LHCN-M2 (cell line): Measurements from ENCODE around the gene CEP78. TPM values are rescaled to one million over a fixed set of nuclear protein-coding genes. Genes with fewer than 3 reads are reported as not detected.

ENCODE experiments used
- DNase-seq: peaks from one replicate; pipeline ENCODE4 v3.0.0-alpha.2; 2012; ENCODE audit warnings: low read depth
- total RNA-seq: library from RNA; depleted of rRNA; stranded (reverse); fragments of >200 nt; gene quantifications from 2 replicates; pipeline ENCODE4 v1.2.3, GENCODE V29; 2014

CEP78 gene
- total RNA-seq, 1 experiment from 2014 or later, result 34.2 TPM

DNA sequence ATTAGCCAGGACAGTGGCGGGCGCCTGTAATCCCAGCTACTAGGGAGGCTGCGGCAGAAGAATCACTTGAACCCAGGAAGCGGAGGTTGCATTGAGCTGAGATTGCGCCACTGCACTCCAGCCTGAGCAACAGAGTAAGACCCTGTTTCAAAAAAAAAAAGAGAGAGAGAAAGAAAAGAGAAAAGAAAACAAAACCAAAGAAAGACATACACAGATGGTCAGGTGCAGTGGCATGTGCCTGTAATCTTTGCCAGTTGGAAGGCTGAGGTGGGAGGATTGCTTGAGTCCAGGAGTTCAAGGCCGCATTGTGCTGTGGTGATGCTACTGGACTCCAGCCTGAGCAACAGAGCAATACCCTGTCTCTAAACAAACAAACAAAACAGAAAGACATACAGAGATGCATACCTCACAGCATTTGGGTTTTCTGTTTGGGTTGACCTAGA lies 51.1 kb downstream of the CEP78 start:
- DNase-seq, result no peak

DNA sequence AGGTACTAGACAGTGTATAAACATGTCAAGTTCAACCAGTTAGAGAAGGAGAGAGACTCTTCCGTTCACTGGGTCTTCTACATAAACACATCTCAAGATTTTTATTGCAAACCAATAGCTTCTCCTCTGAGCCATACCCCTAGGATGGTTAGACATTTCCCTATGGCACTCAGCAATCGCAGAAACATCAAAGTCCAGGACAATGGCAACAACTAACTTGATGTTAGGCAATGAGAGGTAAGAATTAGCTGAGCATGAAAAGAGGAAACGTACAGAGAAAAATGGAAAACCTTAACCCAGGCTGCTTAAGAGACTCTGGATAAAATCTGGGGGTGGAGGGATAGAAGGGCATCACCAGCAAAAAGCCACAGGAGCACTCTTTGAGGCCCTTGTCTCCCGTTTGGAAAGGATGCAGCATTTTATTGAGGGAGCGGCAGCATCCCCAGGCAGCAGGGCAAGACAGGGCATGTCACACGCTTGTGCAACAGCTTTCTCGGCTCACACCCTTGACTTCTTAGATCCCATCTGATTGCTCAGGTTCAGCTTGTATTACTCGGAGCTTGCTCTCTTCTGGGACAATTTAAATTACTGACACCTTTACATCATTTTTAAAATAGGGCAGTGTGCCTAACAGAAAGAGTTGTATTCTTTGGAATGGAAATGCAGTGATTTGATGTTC lies 52.5 kb downstream of the CEP78 start:
- DNase-seq, result no peak

DNA sequence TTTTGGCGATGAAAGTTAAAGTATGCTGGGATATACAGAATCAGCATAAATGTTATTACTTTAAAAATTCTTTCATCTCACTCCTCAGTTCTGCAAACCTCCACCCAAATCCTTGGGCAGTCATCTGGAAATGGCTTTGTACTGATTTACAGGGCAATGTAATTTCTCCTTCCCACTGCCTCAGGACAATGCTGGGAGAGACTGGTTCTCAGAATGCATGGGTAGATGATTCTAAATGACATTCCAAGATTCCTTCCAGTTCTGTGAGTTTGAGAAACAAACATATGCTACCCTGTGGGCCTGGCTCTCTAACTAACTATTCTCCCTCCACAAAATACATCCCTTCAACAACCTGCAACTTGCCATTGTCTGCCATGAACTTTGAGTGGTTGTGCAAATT lies 53.6 kb downstream of the CEP78 start:
- no peak for DNase-seq

GRCh38 chr9:78291240-78291925 lies 55.5 kb downstream of the CEP78 start:
- DNase-seq, result no peak

DNA sequence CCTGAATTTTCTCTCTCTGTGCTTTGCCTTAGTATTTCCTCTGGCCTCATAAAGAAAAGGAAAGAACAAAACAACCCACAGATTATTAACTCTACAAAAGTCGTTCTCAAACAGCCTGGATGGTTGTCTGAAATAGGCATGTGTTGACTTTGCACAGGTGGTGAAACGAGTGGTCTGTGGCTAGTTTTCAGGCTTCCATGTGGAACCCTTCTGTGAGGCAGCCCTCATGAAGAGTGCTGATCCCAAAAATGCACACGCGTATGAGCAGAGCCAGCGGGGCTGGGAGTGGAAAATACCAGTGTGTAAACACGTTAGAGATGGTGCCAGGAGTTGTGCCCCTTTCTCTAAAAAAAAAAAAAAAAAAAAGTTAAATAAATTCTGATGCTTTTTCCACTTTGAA lies 56.2 kb downstream of the CEP78 start:
- DNase-seq, result no peak

DNA sequence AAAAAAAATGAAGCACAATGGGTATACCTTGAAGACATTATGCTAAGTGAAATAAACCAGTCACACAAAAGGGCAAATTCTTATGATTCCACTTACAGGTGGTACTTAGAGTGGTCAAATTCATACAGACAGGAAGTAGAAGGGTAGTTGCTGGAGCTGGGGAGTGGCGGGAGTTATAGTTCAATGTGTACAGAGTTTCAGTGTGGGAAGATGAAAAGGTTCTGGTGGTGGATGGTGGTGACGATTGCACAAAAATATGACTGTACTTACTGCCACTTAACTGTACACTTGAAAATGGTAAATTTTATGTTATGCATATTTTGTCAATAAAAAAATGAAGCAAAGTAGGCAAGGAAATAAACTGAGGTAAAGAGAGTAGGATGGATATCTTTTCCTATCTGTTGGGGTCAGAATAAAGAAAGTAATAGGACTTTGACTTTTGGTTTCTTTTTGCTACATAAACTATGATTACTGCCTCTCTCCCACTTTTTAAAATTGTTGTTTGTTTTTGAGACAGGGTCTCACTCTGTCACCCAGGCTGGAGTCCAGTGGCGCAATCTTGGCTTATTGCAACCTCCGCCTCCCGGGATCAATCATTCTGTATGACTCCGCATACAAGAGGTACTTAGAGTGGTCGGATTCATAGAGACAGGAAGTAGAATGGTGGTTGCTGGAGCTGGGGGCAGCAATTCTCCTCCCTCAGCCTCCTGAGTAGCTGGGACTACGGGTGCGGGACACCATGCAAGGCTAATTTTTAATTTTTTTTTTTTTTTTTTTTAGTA lies 57.0 kb downstream of the CEP78 start:
- no peak for DNase-seq

DNA sequence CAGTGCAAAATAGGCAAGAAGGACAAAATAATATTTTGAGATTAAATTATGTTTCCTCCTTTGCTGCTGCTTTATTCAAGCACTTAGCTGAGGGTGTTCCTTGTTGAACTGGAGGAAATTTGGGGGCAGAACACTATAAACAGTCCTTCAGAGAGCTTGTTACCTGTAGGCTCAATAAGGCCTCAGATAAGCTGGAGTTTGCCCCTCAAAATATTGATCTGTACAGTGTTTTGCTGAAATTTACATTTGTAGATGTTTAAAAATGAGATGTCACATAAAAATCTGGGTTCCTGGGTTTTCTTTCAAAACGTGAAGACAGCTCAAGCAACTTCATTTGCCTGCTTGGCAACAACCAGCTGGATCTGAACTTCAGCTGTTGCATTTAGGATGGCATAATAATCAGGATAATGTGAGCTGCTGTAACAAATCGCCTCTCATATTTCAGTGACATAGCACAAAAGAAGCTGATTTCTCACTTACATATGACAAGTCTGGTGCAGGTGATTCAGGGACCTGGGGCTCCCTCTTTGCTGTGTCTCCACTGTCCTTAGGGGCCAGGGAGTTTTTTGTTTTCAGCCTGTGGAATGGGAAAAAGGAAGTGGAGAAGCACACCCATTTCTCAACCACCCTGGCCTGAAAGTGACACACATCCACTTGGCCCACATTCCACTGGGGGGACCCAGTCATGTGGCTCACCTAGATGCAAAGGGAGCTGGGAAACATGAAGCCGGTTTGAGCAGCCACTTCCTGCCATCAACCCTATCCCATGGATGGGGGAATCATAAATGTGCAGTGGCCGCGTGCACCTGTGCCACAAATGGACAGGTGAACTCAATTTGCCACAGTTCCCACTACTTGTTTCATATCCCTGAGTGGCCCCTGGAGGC lies 58.7 kb downstream of the CEP78 start:
- no peak for DNase-seq

GRCh38 chr9:78295177-78295575 lies 59.3 kb downstream of the CEP78 start:
- no peak for DNase-seq

DNA sequence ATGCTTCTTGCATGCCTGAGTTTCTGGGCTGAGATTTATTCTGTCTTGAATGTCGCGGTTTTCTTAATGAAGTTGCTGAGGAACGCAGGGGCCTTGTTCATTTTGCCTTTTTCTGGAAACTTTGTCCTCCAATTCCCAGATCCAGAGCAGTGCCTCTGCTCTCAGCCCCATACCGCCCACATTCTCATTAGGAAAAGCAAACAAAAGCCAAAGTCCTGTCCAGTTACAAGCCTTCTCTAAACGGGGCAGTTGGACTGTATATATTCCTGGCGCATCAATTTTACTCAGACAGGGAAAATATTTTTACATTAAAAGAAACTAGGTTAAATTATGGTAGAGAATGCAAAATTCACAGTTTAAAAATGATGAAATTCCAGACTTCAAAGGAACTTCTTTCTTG lies 59.9 kb downstream of the CEP78 start:
- DNase-seq, result no peak

DNA sequence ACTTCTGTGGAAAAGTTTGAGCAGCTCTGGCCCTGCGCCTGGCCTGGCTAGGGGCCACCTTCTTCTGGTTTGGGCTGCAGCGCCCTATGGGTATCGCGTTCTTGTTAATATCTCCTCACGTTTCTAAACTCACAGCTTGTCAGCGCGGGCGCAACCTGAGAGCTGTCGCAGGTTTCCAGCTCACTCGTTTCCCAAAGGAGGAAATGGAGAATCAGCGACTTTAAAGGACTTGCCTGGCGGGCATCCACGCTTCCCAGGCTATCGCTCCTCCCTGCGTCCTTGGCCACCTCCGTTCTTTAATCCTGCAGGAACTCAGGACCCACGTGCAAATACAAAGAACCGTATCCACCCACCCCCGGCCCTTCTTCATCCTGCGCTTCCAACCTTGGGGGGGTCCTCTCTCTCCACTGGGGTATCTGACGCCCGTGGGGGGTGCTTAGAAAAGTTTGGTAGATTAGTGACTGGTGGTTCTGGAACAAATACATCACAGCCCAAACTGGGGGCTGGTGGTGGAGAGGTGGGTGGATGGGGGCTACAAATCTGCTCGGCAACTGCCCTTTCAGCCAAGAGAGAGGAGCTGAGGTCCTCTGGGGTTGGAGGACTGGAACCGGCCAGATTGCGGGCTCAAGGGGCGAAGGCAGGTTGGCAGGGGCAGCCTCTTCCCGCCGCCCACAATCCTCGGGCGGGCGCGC lies 60.5 kb downstream of the CEP78 start:
- DNase-seq, result no peak

- DNase-seq, result peak; percentile 92
Observed at GRCh38 chr9:78296893-78297671, 61.2 kb downstream of the CEP78 start, which contains the start of gene PSAT1. PSAT1 (plus strand) TSS chr9:78297125; CDS start chr9:78297211, 86 bp downstream.

DNA sequence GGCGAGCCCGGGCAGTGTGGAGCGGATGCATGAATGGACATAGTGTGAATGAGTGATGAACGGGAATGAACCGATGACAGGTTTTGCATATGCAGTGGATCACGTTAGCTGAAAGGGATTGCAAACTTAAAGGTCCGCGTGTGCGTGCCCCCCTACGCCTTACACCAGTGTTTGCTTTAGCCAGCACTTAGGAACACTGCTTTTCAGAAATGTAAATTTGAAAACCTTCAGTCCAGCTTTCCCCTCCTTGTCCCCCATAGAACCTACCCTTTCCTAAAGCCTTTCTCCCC lies 61.7 kb downstream of the CEP78 start:
- DNase-seq, result no peak

GRCh38 chr9:78298046-78298765 lies 62.3 kb downstream of the CEP78 start:
- DNase-seq, result no peak

DNA sequence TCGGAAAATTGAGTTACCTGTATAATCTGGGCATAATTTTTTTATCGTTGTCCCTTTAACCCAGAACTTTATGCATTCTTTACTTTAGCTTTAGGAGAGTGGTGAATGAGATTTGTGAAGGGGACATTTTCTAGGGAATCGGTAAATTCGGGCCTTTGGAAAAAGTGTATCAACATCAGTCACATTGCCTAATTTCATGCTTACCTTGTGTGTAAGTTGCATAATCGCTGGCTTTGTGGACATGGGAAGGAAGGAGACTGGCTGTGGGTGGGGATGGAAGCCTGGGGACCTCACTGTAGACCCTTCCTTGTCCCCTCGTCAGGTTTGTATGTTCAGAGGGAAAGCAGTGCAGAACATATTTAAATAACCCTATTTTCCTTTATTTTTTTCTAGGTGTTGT lies 64.3 kb downstream of the CEP78 start:
- DNase-seq, result no peak

DNA sequence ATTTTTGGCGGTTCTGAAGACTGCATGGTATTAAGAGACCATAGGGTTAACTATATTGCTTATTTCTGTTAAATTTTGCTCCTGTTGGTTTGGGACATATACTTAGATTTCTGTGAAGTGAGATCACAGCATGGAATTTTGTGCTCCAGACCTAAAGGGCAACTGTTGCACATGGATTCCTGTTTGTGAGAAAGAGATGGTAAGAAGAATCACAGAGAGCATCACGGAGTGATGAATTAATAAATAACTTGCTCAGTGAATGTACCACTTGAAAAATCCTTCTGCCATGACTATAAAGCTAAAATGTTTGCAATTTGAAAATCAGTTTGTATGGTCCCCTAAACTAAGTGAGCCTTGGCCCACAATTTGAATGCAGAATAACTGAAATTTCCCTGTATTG lies 65.6 kb downstream of the CEP78 start:
- DNase-seq, result no peak

GRCh38 chr9:78303377-78304062 lies 67.6 kb downstream of the CEP78 start:
- no peak for DNase-seq

DNA sequence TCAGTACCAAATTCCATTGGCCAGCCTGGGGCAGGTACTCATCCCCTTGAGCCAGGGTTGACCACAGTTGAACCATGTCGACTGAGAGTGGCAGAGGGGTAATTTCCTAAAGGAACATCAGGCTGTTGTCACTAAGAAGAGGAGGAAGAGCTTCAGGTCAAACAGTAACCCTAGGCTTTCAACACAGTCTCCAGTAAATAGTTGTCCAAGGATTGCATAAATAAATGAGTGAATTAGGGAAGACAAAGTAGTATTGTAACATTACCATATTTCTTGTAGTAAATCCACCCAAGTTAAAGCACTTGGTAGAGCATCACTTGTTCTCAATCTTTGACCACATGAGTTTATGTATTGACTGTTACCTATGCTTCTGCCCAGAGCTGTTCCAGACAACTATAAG lies 68.5 kb downstream of the CEP78 start:
- DNase-seq, result no peak

GRCh38 chr9:78306222-78307076 lies 70.6 kb downstream of the CEP78 start:
- DNase-seq, result no peak
